GM19240 (cell line): ENCODE measurements around the gene TM4SF1.

ENCODE experiments used
- DNase-seq: peaks from one replicate; pipeline ENCODE4 v3.0.0; 2011; ENCODE audit warnings: low spot score; ENCODE audit not compliant: insufficient read length

The TM4SF1 gene, protein sequence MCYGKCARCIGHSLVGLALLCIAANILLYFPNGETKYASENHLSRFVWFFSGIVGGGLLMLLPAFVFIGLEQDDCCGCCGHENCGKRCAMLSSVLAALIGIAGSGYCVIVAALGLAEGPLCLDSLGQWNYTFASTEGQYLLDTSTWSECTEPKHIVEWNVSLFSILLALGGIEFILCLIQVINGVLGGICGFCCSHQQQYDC

DNA sequence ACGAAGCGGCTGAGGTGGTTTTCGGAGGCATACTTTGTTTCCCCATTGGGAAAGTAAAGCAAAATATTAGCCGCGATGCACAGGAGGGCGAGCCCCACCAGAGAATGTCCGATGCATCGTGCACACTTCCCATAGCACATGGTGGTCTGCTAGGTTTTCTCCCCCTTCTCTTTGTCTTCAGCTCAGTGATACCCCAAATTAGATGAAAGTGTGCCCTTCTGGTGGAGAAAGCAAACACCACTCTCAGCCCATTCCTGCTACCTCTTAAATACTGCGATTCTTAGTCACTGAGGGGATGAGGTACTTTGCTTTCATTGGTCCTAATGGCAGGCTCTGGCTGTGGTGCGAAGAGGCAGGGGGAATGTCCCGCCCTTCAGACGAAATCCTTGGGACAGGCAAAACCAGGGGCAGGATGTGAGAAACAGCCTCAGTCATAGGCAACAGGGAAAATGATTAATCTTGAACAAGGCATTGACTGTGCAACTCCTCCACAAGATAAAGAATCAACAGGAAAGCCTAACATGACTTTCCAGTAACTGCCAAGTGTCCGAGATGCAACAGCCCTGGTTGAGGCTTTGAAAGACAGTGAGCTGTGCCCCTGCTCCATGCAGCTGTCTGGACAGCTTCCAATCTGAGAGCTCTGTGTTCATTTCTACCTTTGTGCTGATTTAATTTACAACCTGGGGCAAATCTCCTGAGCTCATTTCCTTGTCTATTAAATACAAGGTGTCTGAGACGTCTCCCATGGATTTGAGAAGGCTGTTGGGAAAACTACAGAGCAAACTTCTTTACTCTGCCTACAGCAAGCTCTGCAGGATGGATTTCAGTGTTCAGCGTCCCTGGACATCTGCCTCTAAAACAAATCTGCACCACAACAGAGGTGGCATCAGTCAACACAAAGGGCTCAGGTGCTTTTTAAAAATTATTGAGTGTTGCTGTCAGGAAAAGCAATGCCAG is at the start of gene TM4SF1:
Gene TM4SF1 (minus strand): TSS at position 242 of the 957 bp plus-strand sequence. CDS start 102 bp downstream, at position 140.
- no peak for DNase-seq

GRCh38 chr3:149426325-149426724 is 48.9 kb upstream of the TM4SF1 start:
- DNase-seq = no peak

- DNase-seq = no peak
Observed at GRCh38 chr3:149424918-149425317, 47.5 kb upstream of the TM4SF1 start.

GRCh38 chr3:149421764-149422163 is 44.3 kb upstream of the TM4SF1 start:
- DNase-seq = no peak

GRCh38 chr3:149419816-149420215 is 42.4 kb upstream of the TM4SF1 start:
- DNase-seq = no peak

GRCh38 chr3:149417727-149418126 is 40.3 kb upstream of the TM4SF1 start:
- no peak for DNase-seq

DNA sequence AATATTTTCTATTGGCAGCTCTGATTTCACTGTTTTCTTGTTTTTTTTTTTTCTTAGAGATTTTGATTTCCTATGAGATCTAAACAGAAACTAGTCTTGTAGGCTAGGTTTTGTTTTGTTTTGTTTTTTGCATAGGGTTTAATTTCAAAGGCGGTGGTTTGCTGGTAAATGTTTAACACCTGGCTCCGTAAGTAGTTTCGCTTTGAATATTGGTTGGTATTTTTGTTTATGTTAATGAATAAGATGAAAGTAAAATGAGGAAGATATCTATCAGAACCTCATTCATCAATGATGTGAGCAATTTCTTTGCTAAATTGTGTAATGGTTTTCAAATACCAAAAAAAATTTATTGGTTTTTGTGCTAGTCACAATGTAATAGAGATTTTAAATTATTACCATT is 39.7 kb upstream of the TM4SF1 start:
- DNase-seq = no peak

- DNase-seq = no peak
Observed at GRCh38 chr3:149415484-149415883, 38.0 kb upstream of the TM4SF1 start.

DNA sequence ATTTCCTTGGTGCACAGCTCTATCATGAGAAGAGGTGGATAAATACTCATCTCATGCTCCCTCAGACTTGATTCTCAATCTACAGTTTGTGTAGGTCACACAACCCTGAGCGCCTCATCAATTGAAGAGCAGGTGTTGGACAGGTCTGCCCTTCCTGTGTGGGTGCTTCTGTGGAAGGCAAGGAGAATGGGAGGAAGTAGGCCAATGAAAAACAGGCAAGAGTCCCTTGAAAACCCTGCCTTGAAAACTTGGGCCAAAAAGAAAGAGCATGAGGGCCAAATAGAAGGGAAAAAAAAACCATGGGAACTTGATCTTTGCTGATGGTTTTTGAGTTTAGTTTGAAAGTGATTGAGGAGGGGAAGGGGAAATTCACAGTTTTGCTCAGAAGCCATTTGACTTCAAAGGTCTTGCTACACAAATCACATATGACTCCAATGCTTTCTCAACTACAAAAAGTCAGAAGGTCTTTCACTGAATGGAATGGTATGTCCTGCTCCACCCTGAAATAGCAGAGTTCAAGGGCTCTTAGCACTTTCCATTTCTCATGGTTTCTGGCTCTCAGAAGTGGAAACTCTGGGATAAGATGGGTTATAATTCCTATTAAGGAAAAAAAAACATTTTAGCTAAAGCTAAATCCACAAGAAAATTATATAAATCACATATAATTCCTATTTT is 37.2 kb upstream of the TM4SF1 start:
- no peak for DNase-seq

GRCh38 chr3:149411583-149411982 is 34.1 kb upstream of the TM4SF1 start:
- DNase-seq = no peak

DNA sequence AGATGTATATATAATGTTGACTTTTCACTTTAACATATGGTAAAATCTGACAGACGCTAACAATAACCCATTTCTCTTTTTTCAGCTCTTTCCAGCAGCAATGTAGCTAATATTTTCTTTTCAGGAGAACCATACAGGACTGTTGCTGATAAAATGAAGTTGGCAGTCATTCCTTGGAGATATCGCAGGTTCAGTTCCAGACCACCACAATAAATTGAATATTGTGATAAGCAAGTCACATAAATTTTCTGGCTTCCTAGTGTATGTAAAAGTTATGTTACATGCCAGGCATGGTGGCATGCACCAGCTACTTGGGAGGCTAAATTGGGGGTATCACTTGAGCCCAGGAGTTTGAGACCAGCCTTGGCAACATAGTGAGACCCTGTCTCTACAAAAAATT is 31.9 kb upstream of the TM4SF1 start:
- no peak for DNase-seq

DNA sequence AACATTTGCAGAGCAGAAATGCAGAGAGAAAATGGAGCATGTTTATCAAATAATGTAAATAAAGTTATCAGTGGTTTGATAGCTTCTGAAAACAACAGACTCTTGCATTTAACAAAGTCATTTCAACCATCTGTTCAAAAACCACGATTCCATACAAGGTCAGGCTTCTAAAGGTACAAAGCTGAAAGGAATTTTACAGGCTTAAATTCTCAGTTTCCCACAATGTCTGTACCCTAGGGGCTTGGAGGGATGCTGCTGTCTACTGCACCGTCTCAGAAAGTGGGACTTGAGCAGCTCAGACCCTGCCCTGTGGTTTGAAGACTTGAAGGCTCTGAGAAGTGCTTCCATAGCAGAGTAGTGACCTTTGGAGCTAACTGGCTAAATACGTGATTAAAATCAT is 30.4 kb upstream of the TM4SF1 start:
- DNase-seq = no peak

- DNase-seq = no peak
Observed at GRCh38 chr3:149406244-149406752, 28.8 kb upstream of the TM4SF1 start.

DNA sequence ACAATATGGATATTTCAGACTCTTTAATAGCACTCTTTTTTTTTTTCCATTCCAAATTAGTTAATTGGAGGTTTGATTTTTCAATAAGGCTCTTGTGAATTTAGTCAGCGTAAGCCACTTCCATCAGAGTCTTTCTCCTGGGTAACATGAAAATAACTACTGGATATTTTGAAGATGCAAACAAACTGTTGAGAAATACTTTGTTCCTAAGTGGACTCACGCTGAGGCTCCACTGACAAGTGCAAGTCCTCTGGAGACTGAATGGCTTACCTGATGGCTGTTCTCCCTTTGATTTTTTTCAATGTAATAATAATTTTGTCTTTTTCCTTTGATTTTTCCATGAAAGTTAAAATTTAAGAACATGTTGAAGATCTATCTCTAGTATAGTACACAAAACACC is 26.0 kb upstream of the TM4SF1 start:
- no peak for DNase-seq

DNA sequence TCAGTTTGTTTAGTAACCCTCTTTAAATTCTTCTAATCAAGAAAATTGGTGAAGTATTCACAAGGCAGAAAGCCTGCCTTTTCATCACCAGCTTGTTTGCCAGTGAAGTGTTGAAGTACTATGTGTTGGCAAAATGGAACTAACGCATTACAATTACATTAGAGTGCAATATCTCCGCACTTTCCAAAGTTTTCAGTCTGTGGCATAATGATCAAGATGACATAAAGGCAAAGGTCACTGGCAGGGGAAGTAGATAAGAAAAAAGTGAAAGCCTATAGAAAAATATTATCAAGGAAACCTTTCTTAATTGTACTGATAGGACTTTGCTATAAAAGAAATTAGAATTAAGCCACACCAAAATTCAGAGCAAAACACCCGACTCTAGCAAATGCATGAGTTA is 25.0 kb upstream of the TM4SF1 start:
- no peak for DNase-seq

GRCh38 chr3:149401926-149402310 is 24.5 kb upstream of the TM4SF1 start:
- DNase-seq = no peak

DNA sequence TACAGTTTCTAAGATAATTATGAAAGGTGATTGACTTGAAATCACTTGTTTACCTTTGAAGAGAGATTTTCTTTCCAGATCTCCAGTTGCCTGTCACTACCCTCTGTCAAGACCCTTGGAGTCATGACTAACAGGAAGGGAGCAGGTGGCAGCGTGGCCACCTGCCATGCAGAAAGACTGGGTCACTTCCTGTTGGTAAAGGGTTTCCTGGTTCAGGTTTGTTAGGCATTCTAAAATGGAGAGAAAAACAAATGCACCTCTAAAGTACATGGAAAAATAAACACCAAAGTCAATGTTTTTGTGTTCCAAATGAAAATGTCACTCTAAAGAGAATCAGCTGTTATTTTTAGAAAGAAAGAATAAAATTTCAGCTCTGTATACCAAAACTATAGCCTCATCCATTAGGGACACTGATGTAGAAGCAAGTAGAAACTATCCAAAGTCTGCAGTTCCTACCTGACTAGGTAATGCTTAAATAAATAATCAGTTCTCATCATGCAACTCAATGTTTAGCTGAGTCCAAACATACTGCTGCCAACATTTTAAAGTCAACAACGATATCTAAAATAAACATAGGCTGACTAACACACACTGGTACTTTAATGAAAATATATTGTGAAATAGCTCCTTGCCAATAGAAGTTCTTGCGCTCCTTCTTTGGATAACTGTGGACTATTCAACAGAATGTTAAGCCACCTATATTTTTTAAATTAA is 23.9 kb upstream of the TM4SF1 start:
- DNase-seq = no peak

DNA sequence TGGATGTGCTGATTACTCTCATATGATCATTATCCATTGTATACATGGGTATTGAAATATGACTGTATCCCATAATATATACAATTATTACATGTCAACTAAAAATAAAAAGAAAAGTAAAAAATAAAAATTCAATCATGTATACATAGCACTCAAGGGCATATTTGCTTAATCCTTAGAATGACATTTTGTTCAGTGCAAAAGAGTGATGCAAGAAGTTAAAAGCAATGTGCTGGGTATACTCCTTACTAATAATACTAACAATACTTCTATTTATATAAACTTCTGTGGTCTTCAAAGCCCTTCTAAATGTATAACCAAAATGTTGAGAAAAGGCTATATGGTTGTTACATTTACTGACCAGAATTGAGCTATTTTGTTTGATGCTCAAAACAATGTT is 23.2 kb upstream of the TM4SF1 start:
- DNase-seq = no peak

- DNase-seq = no peak
Observed at GRCh38 chr3:149398296-149398695, 20.8 kb upstream of the TM4SF1 start.

DNA sequence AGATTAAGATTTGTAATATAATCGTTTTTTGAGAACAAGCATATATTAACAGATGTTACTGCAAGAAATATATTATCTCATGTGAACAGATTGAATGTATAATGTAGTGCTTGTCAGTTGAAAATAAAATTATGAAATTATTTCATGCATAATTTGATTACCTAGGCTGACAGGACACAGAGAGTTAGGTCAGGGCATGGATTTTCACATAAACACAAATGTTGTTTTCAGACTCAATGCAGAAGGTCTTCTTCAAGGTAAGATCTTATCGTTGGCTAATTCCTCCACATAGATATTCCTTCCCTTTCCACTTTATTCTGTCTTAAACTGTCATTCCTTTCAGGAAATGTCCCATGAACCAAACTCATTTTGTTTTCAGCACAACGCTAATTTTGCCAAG is 20.1 kb upstream of the TM4SF1 start:
- DNase-seq = no peak

DNA sequence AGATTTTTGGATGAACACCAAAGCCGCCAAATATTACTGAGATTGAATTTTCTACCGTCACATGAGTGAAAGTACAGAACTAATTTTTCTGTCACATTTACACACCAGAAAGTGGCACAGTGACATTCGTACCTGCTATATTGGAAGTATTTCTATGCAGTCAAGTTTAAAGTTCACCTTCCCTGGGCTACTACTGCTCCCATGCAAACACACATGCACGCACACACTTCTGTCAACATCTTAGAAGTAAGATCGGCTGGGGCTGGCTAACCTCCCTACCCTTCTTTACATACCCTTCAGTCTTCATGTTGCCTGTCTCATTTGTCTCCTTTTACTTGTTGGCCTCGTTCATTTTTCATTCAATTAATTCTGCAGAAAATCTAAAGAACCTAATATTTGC is 19.0 kb upstream of the TM4SF1 start:
- no peak for DNase-seq
